ENCODE measurements around the gene THSD7B. TPM values are rescaled to one million over a fixed set of nuclear protein-coding genes. Genes with fewer than 3 reads are reported as not detected.

THSD7B gene
- total RNA-seq, 2 experiments from 2014 or later, result not detected

- H3K27ac Mint-ChIP-seq, result no peak overlapping the region
- intact Hi-C loops (cut with micrococcal nuclease), result no loop called here
- H3K27me3 Mint-ChIP-seq (ENCODE audit: low read depth), result no peaks in the 10 kb centered on the region
- no peaks in the 10 kb centered on the region for H3K4me1 Mint-ChIP-seq (ENCODE audit: low read depth)
- no peak for DNase-seq
- no peak overlapping the region for H3K4me3 Mint-ChIP-seq
- H3K9me3 Mint-ChIP-seq, result peaks cover 23% of the 10 kb centered on the region
- H3K36me3 Mint-ChIP-seq (ENCODE audit: low read depth), result no peaks in the 10 kb centered on the region
- CTCF ChIA-PET, result no interaction called here
Observed at GRCh38 chr2:137367361-137367760, 602.0 kb downstream of the THSD7B start.

- CTCF ChIA-PET, result no interaction called here
- no peak for DNase-seq
- H3K4me3 Mint-ChIP-seq, result no peak overlapping the region
- H3K27ac Mint-ChIP-seq, result no peak overlapping the region
- H3K4me1 Mint-ChIP-seq (ENCODE audit: low read depth), result no peaks in the 10 kb centered on the region
- intact Hi-C loops (cut with micrococcal nuclease), result no loop called here
- no peaks in the 10 kb centered on the region for H3K27me3 Mint-ChIP-seq (ENCODE audit: low read depth)
- no peaks in the 10 kb centered on the region for H3K36me3 Mint-ChIP-seq (ENCODE audit: low read depth)
- peaks cover 13% of the 10 kb centered on the region for H3K9me3 Mint-ChIP-seq
Observed at GRCh38 chr2:137369106-137369505, 603.8 kb downstream of the THSD7B start.

GRCh38 chr2:137379186-137379585 lies 613.8 kb downstream of the THSD7B start:
- no peaks in the 10 kb centered on the region for H3K27me3 Mint-ChIP-seq (ENCODE audit: low read depth)
- no peaks in the 10 kb centered on the region for H3K4me1 Mint-ChIP-seq (ENCODE audit: low read depth)
- CTCF ChIA-PET, result interaction anchor here (0.9 kb wide), 1 partner anchor 115 kb away, joined by 3 read pairs; no protein-coding TSS in a partner anchor
- H3K36me3 Mint-ChIP-seq (ENCODE audit: low read depth), result no peaks in the 10 kb centered on the region
- no peak for DNase-seq
- no peak overlapping the region for H3K4me3 Mint-ChIP-seq
- peaks cover 12% of the 10 kb centered on the region for H3K9me3 Mint-ChIP-seq
- no peak overlapping the region for H3K27ac Mint-ChIP-seq
- intact Hi-C loops (cut with micrococcal nuclease), result no loop called here

GRCh38 chr2:137380610-137381009 lies 615.3 kb downstream of the THSD7B start:
- H3K27ac Mint-ChIP-seq, result no peak overlapping the region
- no peaks in the 10 kb centered on the region for H3K36me3 Mint-ChIP-seq (ENCODE audit: low read depth)
- no peak overlapping the region for H3K4me3 Mint-ChIP-seq
- DNase-seq, result no peak
- peaks cover 19% of the 10 kb centered on the region for H3K9me3 Mint-ChIP-seq
- CTCF ChIA-PET, result interaction anchor here (0.6 kb wide), 1 partner anchor 16 kb away, joined by 3 read pairs; no protein-coding TSS in a partner anchor
- intact Hi-C loops (cut with micrococcal nuclease), result no loop called here
- H3K27me3 Mint-ChIP-seq (ENCODE audit: low read depth), result no peaks in the 10 kb centered on the region
- no peaks in the 10 kb centered on the region for H3K4me1 Mint-ChIP-seq (ENCODE audit: low read depth)

- Mint-ChIP-seq H3K27me3 (ENCODE audit: low read depth) (no peaks in the 10 kb centered on the region), H3K4me3 (no peak overlapping the region), H3K4me1 (ENCODE audit: low read depth) (no peaks in the 10 kb centered on the region), H3K9me3 (peaks cover 19% of the 10 kb centered on the region), H3K36me3 (ENCODE audit: low read depth) (no peaks in the 10 kb centered on the region), H3K27ac (no peak overlapping the region)
- no peak for DNase-seq
- intact Hi-C loops (cut with micrococcal nuclease), result no loop called here
- CTCF ChIA-PET, result no interaction called here
Observed at GRCh38 chr2:137381731-137382130, 616.4 kb downstream of the THSD7B start.

GRCh38 chr2:137383391-137383790 lies 618.0 kb downstream of the THSD7B start:
- Mint-ChIP-seq H3K27ac (no peak overlapping the region), H3K9me3 (peaks cover 19% of the 10 kb centered on the region), H3K4me3 (no peak overlapping the region), H3K36me3 (ENCODE audit: low read depth) (no peaks in the 10 kb centered on the region), H3K4me1 (ENCODE audit: low read depth) (no peaks in the 10 kb centered on the region), H3K27me3 (ENCODE audit: low read depth) (no peaks in the 10 kb centered on the region)
- CTCF ChIA-PET, result no interaction called here
- intact Hi-C loops (cut with micrococcal nuclease), result no loop called here
- no peak for DNase-seq

GRCh38 chr2:137387044-137387443 lies 621.7 kb downstream of the THSD7B start:
- Mint-ChIP-seq H3K4me3 (no peak overlapping the region), H3K9me3 (peaks cover 16% of the 10 kb centered on the region), H3K4me1 (ENCODE audit: low read depth) (no peaks in the 10 kb centered on the region), H3K36me3 (ENCODE audit: low read depth) (no peaks in the 10 kb centered on the region), H3K27me3 (ENCODE audit: low read depth) (no peaks in the 10 kb centered on the region), H3K27ac (no peak overlapping the region)
- no peak for DNase-seq
- intact Hi-C loops (cut with micrococcal nuclease), result no loop called here
- CTCF ChIA-PET, result no interaction called here

GRCh38 chr2:137405496-137405895 lies 640.2 kb downstream of the THSD7B start:
- no peak for DNase-seq
- CTCF ChIA-PET, result no interaction called here
- H3K4me1 Mint-ChIP-seq (ENCODE audit: low read depth), result no peaks in the 10 kb centered on the region
- H3K36me3 Mint-ChIP-seq (ENCODE audit: low read depth), result no peaks in the 10 kb centered on the region
- no peaks in the 10 kb centered on the region for H3K27me3 Mint-ChIP-seq (ENCODE audit: low read depth)
- H3K27ac Mint-ChIP-seq, result no peak overlapping the region
- H3K9me3 Mint-ChIP-seq, result no peaks in the 10 kb centered on the region
- H3K4me3 Mint-ChIP-seq, result no peak overlapping the region
- intact Hi-C loops (cut with micrococcal nuclease), result no loop called here

GRCh38 chr2:137411585-137411984 lies 646.2 kb downstream of the THSD7B start:
- Mint-ChIP-seq H3K4me1 (ENCODE audit: low read depth) (no peaks in the 10 kb centered on the region), H3K4me3 (no peak overlapping the region), H3K36me3 (ENCODE audit: low read depth) (no peaks in the 10 kb centered on the region), H3K27me3 (ENCODE audit: low read depth) (no peaks in the 10 kb centered on the region), H3K27ac (no peak overlapping the region), H3K9me3 (no peaks in the 10 kb centered on the region)
- CTCF ChIA-PET, result no interaction called here
- no peak for DNase-seq
- intact Hi-C loops (cut with micrococcal nuclease), result no loop called here

- CTCF ChIA-PET, result no interaction called here
- H3K4me1 Mint-ChIP-seq (ENCODE audit: low read depth), result no peaks in the 10 kb centered on the region
- H3K4me3 Mint-ChIP-seq, result no peak overlapping the region
- peaks cover 1% of the 10 kb centered on the region for H3K9me3 Mint-ChIP-seq
- intact Hi-C loops (cut with micrococcal nuclease), result no loop called here
- no peaks in the 10 kb centered on the region for H3K36me3 Mint-ChIP-seq (ENCODE audit: low read depth)
- no peak for DNase-seq
- H3K27me3 Mint-ChIP-seq (ENCODE audit: low read depth), result no peaks in the 10 kb centered on the region
- H3K27ac Mint-ChIP-seq, result no peak overlapping the region
Observed at GRCh38 chr2:137420744-137421143, 655.4 kb downstream of the THSD7B start.

GRCh38 chr2:137435162-137435561 lies 669.8 kb downstream of the THSD7B start:
- H3K9me3 Mint-ChIP-seq, result peaks cover 4% of the 10 kb centered on the region
- H3K27me3 Mint-ChIP-seq (ENCODE audit: low read depth), result no peaks in the 10 kb centered on the region
- H3K4me1 Mint-ChIP-seq (ENCODE audit: low read depth), result no peaks in the 10 kb centered on the region
- intact Hi-C loops (cut with micrococcal nuclease), result no loop called here
- no peak for DNase-seq
- H3K27ac Mint-ChIP-seq, result no peak overlapping the region
- H3K36me3 Mint-ChIP-seq (ENCODE audit: low read depth), result no peaks in the 10 kb centered on the region
- CTCF ChIA-PET, result no interaction called here
- no peak overlapping the region for H3K4me3 Mint-ChIP-seq

GRCh38 chr2:137437386-137437785 lies 672.0 kb downstream of the THSD7B start:
- intact Hi-C loops (cut with micrococcal nuclease), result no loop called here
- DNase-seq, result no peak
- Mint-ChIP-seq H3K4me1 (ENCODE audit: low read depth) (no peaks in the 10 kb centered on the region), H3K4me3 (no peak overlapping the region), H3K9me3 (peaks cover 3% of the 10 kb centered on the region), H3K27ac (no peak overlapping the region), H3K36me3 (ENCODE audit: low read depth) (no peaks in the 10 kb centered on the region), H3K27me3 (ENCODE audit: low read depth) (no peaks in the 10 kb centered on the region)
- CTCF ChIA-PET, result no interaction called here

GRCh38 chr2:137444970-137445369 lies 679.6 kb downstream of the THSD7B start:
- H3K4me1 Mint-ChIP-seq (ENCODE audit: low read depth), result no peaks in the 10 kb centered on the region
- H3K4me3 Mint-ChIP-seq, result no peak overlapping the region
- CTCF ChIA-PET, result no interaction called here
- H3K36me3 Mint-ChIP-seq (ENCODE audit: low read depth), result no peaks in the 10 kb centered on the region
- intact Hi-C loops (cut with micrococcal nuclease), result no loop called here
- no peak for DNase-seq
- no peaks in the 10 kb centered on the region for H3K27me3 Mint-ChIP-seq (ENCODE audit: low read depth)
- H3K9me3 Mint-ChIP-seq, result peaks cover 4% of the 10 kb centered on the region
- H3K27ac Mint-ChIP-seq, result no peak overlapping the region

- H3K9me3 Mint-ChIP-seq, result peaks cover 4% of the 10 kb centered on the region
- H3K27me3 Mint-ChIP-seq (ENCODE audit: low read depth), result no peaks in the 10 kb centered on the region
- intact Hi-C loops (cut with micrococcal nuclease), result no loop called here
- no peak overlapping the region for H3K4me3 Mint-ChIP-seq
- no peak for DNase-seq
- no peaks in the 10 kb centered on the region for H3K4me1 Mint-ChIP-seq (ENCODE audit: low read depth)
- H3K27ac Mint-ChIP-seq, result no peak overlapping the region
- no peaks in the 10 kb centered on the region for H3K36me3 Mint-ChIP-seq (ENCODE audit: low read depth)
- CTCF ChIA-PET, result no interaction called here
Observed at GRCh38 chr2:137449454-137449853, 684.1 kb downstream of the THSD7B start.

All from activated naive CD4-positive, alpha-beta T cell treated with anti-CD3 and anti-CD28 coated beads for 36 hours (primary cell).